HepG2 (cell line): ENCODE measurements around the gene ARHGAP35. TPM values are rescaled to one million over a fixed set of nuclear protein-coding genes. Genes with fewer than 3 reads are reported as not detected.
A peak's percentile ranks its signal among the peaks of the same experiment; 100 is the strongest.

ENCODE experiments used
- NBN ChIP-seq: fragments of 450-650 bp; conservative IDR thresholded peaks from 2 replicates; pipeline ENCODE4 v1.6.1; 2017
- POLR2G ChIP-seq: fragments of 200-400 bp; formaldehyde crosslinking; IDR thresholded peaks from 2 replicates; pipeline ENCODE4 v1.6.1; 2018; ENCODE audit warnings: mild to moderate bottlenecking, low read depth, low read length, moderate library complexity
- SAP130 ChIP-seq: IDR thresholded peaks from 2 replicates; pipeline ENCODE4 v1.6.1; 2016; ENCODE audit warnings: low read depth
- SIN3A ChIP-seq: IDR thresholded peaks from 2 replicates; pipeline ENCODE4 v1.6.1; 2011; ENCODE audit warnings: low read depth, mild to moderate bottlenecking, control low read depth, low read length, borderline replicate concordance
- SOX6 ChIP-seq, 2 experiments: fragments of 450-650 bp in 1 of 2; sonication (generic) in 1 of 2; formaldehyde crosslinking in 1 of 2; IDR thresholded peaks; 2 replicates each; pipeline versions ENCODE4 v1.4.0 to v1.6.1; 2017 to 2020; ENCODE audit warnings: antibody characterized with exemption in 1 of 2, mild to moderate bottlenecking in 1 of 2, missing genetic modification reagents in 1 of 2
- SRF ChIP-seq: IDR thresholded peaks from 2 replicates; pipeline ENCODE4 v1.6.1; 2011; ENCODE audit warnings: mild to moderate bottlenecking, low read depth, low read length, moderate library complexity
- ZNF609 ChIP-seq: sonication (generic); formaldehyde crosslinking; IDR thresholded peaks from 2 replicates; pipeline ENCODE4 v1.4.0; 2020; ENCODE audit warnings: mild to moderate bottlenecking, missing genetic modification reagents, borderline replicate concordance
- polyA plus RNA-seq, 8 experiments: library from polyadenylated mRNA; depleted of rRNA in 3 of 8; stranded (reverse) in 7 of 8; unstranded in 1 of 8; fragments of >200 nt; fragmentation: Illumina TruSeq in 4 of 8; extraction: Trizol in 4 of 8; gene quantifications; 2 replicates each; pipeline versions ENCODE4 v1.2.1 to v1.2.3, GENCODE V29; 2011 to 2016; ENCODE audit warnings: low read depth in 4 of 8, missing spikeins in 1 of 8, mixed read lengths in 1 of 8; ENCODE audit not compliant: insufficient read depth in 1 of 8
- total RNA-seq, 5 experiments: library from RNA; depleted of rRNA; stranded (reverse); fragments of >200 nt; fragmentation: Illumina TruSeq; extraction: Trizol; gene quantifications; 2 replicates each; pipeline ENCODE4 v1.2.3, GENCODE V29; 2016; ENCODE audit warnings: low read depth in 1 of 5

The ARHGAP35 gene
- total and polyA plus RNA-seq, 2 of the 13 experiments (the other 11 are each of a cell fraction or from before 2014, with no cell fraction given), result 30.1 to 30.2 TPM

GRCh38 chr19:46863818-46864629 lies 3.2 kb downstream of the ARHGAP35 start (continued):
- TF ChIP-seq ZNF609 (CRISPR knock-in tag) (no peak), POLR2G (peak; percentile 21; the same call in 1 of the 2 replicates), SRF (peak; percentile 26; the same call in 1 of the 2 replicates), SIN3A (0 out of 2 replicates have a peak, but pooled peaks have one; percentile 9), SOX6 (IDR thresholded peaks at IDR 0.05) (no peak), SOX6 (CRISPR knock-in tag; IDR thresholded peaks at IDR 0.05) (0 out of 2 replicates have a peak, but pooled peaks have one; percentile 14), SAP130 (peak; percentile 14; the same call in 1 of the 2 replicates), NBN (no peak)
